ENCODE data around the gene TRIM59. TPM values are rescaled to one million over a fixed set of nuclear protein-coding genes. Genes with fewer than 3 reads are reported as not detected.

The TRIM59 gene
- total RNA-seq, result 10 to 100 TPM; 54.3 to 56.6 TPM

- Mint-ChIP-seq H3K4me3 (peak within 1 kb of the TSS; percentile 89), H3K36me3 (ENCODE audit: low read depth) (peaks cover 38% of the 10 kb centered on the region), H3K27ac (peak within 1 kb of the TSS; percentile 95), H3K9me3 (no peaks in the 10 kb centered on the region), H3K27me3 (no peaks in the 10 kb centered on the region), H3K4me1 (peaks cover 39% of the 10 kb centered on the region)
- peak; percentile 99 for DNase-seq
- ChIA-PET CTCF (interaction anchor here (0.6 to 2.8 kb wide), 15 partner anchors 10 to 1660 kb away, joined by 3 to 13 read pairs (median 4); partner anchors contain the start of genes IL12A and SMC4), POLR2A (interaction anchor here (0.8 to 8.6 kb wide), 28 partner anchors 9 to 438 kb away, joined by 3 to 211 read pairs (median 8); partner anchors contain the start of genes C3orf80, IFT80, KPNA4 and PPM1L)
Measured at GRCh38 chr3:160449636-160450598, at the start of gene TRIM59. TSS of gene TRIM59 (minus strand) at chr3:160449786. CDS start at chr3:160439183, 10,603 bp downstream.

- POLR2A ChIA-PET, result interaction anchor here (1.2 to 1.6 kb wide), 3 partner anchors 9 to 48 kb away, joined by 3 to 7 read pairs (median 3); partner anchors contain the start of gene TRIM59
Measured at GRCh38 chr3:160498202-160498601, 48.6 kb upstream of the TRIM59 start.

GRCh38 chr3:160490166-160490565 lies 40.6 kb upstream of the TRIM59 start:
- Mint-ChIP-seq H3K9me3 (no peaks in the 10 kb centered on the region), H3K27ac (no peak overlapping the region), H3K4me1 (peaks cover 2% of the 10 kb centered on the region), H3K27me3 (peaks cover 2% of the 10 kb centered on the region), H3K36me3 (ENCODE audit: low read depth) (no peaks in the 10 kb centered on the region), H3K4me3 (no peak overlapping the region)
- ChIA-PET CTCF (no interaction called here), POLR2A (no interaction called here)
- no peak for DNase-seq

More at GRCh38 chr3:160498202-160498601, 48.6 kb upstream of the TRIM59 start:
- Mint-ChIP-seq H3K27ac (no peak overlapping the region), H3K4me1 (no peaks in the 10 kb centered on the region), H3K36me3 (ENCODE audit: low read depth) (peaks cover 33% of the 10 kb centered on the region), H3K9me3 (no peaks in the 10 kb centered on the region), H3K4me3 (no peak overlapping the region), H3K27me3 (no peaks in the 10 kb centered on the region)
- CTCF ChIA-PET, result interaction anchor here (1.2 to 1.5 kb wide), 2 partner anchors 9 to 13 kb away, joined by 4 read pairs; no protein-coding TSS in a partner anchor
- DNase-seq, result no peak

- H3K4me3 Mint-ChIP-seq, result no peak overlapping the region
- ChIA-PET CTCF (interaction anchor here (2.1 to 2.7 kb wide), 2 partner anchors 37 to 323 kb away, joined by 4 to 13 read pairs; partner anchors contain the start of gene TRIM59), POLR2A (no interaction called here)
- peaks cover 3% of the 10 kb centered on the region for H3K4me1 Mint-ChIP-seq
- H3K36me3 Mint-ChIP-seq (ENCODE audit: low read depth), result no peaks in the 10 kb centered on the region
- H3K9me3 Mint-ChIP-seq, result no peaks in the 10 kb centered on the region
- peaks cover 2% of the 10 kb centered on the region for H3K27me3 Mint-ChIP-seq
- no peak overlapping the region for H3K27ac Mint-ChIP-seq
- no peak for DNase-seq
Measured at GRCh38 chr3:160486459-160486869, 36.9 kb upstream of the TRIM59 start.

GRCh38 chr3:160482796-160483195 lies 33.2 kb upstream of the TRIM59 start:
- H3K27me3 Mint-ChIP-seq, result peaks cover 6% of the 10 kb centered on the region

GRCh38 chr3:160481856-160482255 lies 32.3 kb upstream of the TRIM59 start:
- H3K27me3 Mint-ChIP-seq, result peaks cover 5% of the 10 kb centered on the region
- no peak for DNase-seq
- CTCF ChIA-PET, result interaction anchor here (0.8 to 1.6 kb wide), 3 partner anchors 32 to 449 kb away, joined by 3 to 4 read pairs (median 3); partner anchors contain the start of gene TRIM59

More at GRCh38 chr3:160482796-160483195, 33.2 kb upstream of the TRIM59 start:
- Mint-ChIP-seq H3K4me3 (no peak overlapping the region), H3K9me3 (no peaks in the 10 kb centered on the region), H3K36me3 (ENCODE audit: low read depth) (no peaks in the 10 kb centered on the region), H3K4me1 (peaks cover 5% of the 10 kb centered on the region), H3K27ac (no peak overlapping the region)
- ChIA-PET CTCF (interaction anchor here (1.2 kb wide), 1 partner anchor 70 kb away, joined by 4 read pairs; no protein-coding TSS in a partner anchor), POLR2A (interaction anchor here (1.3 kb wide), 2 partner anchors 33 to 83 kb away, joined by 3 to 5 read pairs; partner anchors contain the start of gene TRIM59)
- no peak for DNase-seq

GRCh38 chr3:160480931-160481330 lies 31.3 kb upstream of the TRIM59 start:
- Mint-ChIP-seq H3K4me1 (peaks cover 5% of the 10 kb centered on the region), H3K9me3 (no peaks in the 10 kb centered on the region), H3K27ac (no peak overlapping the region), H3K27me3 (peaks cover 8% of the 10 kb centered on the region), H3K4me3 (no peak overlapping the region), H3K36me3 (ENCODE audit: low read depth) (no peaks in the 10 kb centered on the region)
- ChIA-PET CTCF (interaction anchor here (1.6 kb wide), 1 partner anchor 448 kb away, joined by 3 read pairs; no protein-coding TSS in a partner anchor), POLR2A (no interaction called here)
- no peak for DNase-seq

More at GRCh38 chr3:160481856-160482255, 32.3 kb upstream of the TRIM59 start:
- POLR2A ChIA-PET, result interaction anchor here (1.3 kb wide), 2 partner anchors 32 to 82 kb away, joined by 3 to 5 read pairs; partner anchors contain the start of gene TRIM59
- Mint-ChIP-seq H3K4me1 (peaks cover 5% of the 10 kb centered on the region), H3K4me3 (no peak overlapping the region), H3K9me3 (no peaks in the 10 kb centered on the region), H3K36me3 (ENCODE audit: low read depth) (no peaks in the 10 kb centered on the region), H3K27ac (no peak overlapping the region)

- Mint-ChIP-seq H3K9me3 (no peaks in the 10 kb centered on the region), H3K4me3 (no peak overlapping the region), H3K36me3 (ENCODE audit: low read depth) (no peaks in the 10 kb centered on the region), H3K4me1 (peaks cover 2% of the 10 kb centered on the region), H3K27me3 (peaks cover 15% of the 10 kb centered on the region), H3K27ac (no peak overlapping the region)
- DNase-seq, result no peak
- POLR2A ChIA-PET, result no interaction called here
- CTCF ChIA-PET, result no interaction called here
Measured at GRCh38 chr3:160479376-160479775, 29.8 kb upstream of the TRIM59 start.

GRCh38 chr3:160478338-160478737 lies 28.8 kb upstream of the TRIM59 start:
- Mint-ChIP-seq H3K27me3 (peaks cover 15% of the 10 kb centered on the region), H3K9me3 (no peaks in the 10 kb centered on the region), H3K27ac (no peak overlapping the region), H3K36me3 (ENCODE audit: low read depth) (no peaks in the 10 kb centered on the region), H3K4me3 (no peak overlapping the region), H3K4me1 (peaks cover 2% of the 10 kb centered on the region)
- DNase-seq, result no peak
- CTCF ChIA-PET, result no interaction called here
- POLR2A ChIA-PET, result no interaction called here

GRCh38 chr3:160477750-160478149 lies 28.2 kb upstream of the TRIM59 start:
- Mint-ChIP-seq H3K4me1 (peaks cover 2% of the 10 kb centered on the region), H3K27ac (no peak overlapping the region), H3K4me3 (no peak overlapping the region), H3K36me3 (ENCODE audit: low read depth) (no peaks in the 10 kb centered on the region), H3K27me3 (peaks cover 15% of the 10 kb centered on the region), H3K9me3 (no peaks in the 10 kb centered on the region)
- DNase-seq, result no peak
- CTCF ChIA-PET, result no interaction called here
- POLR2A ChIA-PET, result no interaction called here

- CTCF ChIA-PET, result no interaction called here
- Mint-ChIP-seq H3K36me3 (ENCODE audit: low read depth) (no peaks in the 10 kb centered on the region), H3K4me3 (no peak overlapping the region), H3K4me1 (peaks cover 2% of the 10 kb centered on the region), H3K9me3 (peaks cover 7% of the 10 kb centered on the region), H3K27me3 (peaks cover 17% of the 10 kb centered on the region), H3K27ac (no peak overlapping the region)
- POLR2A ChIA-PET, result interaction anchor here (1.1 kb wide), 1 partner anchor 17 kb away, joined by 3 read pairs; no protein-coding TSS in a partner anchor
- no peak for DNase-seq
Measured at GRCh38 chr3:160475884-160476283, 26.3 kb upstream of the TRIM59 start.

- Mint-ChIP-seq H3K4me3 (no peak overlapping the region), H3K4me1 (peaks cover 2% of the 10 kb centered on the region), H3K27ac (no peak overlapping the region), H3K9me3 (peaks cover 11% of the 10 kb centered on the region), H3K27me3 (peaks cover 19% of the 10 kb centered on the region), H3K36me3 (ENCODE audit: low read depth) (no peaks in the 10 kb centered on the region)
- no peak for DNase-seq
- CTCF ChIA-PET, result no interaction called here
- POLR2A ChIA-PET, result no interaction called here
Measured at GRCh38 chr3:160475153-160475552, 25.6 kb upstream of the TRIM59 start.

- CTCF ChIA-PET, result no interaction called here
- H3K9me3 Mint-ChIP-seq, result peaks cover 17% of the 10 kb centered on the region
- no peak overlapping the region for H3K27ac Mint-ChIP-seq
- POLR2A ChIA-PET, result no interaction called here
- peaks cover 24% of the 10 kb centered on the region for H3K27me3 Mint-ChIP-seq
- peaks cover 6% of the 10 kb centered on the region for H3K36me3 Mint-ChIP-seq (ENCODE audit: low read depth)
- DNase-seq, result no peak
- no peak overlapping the region for H3K4me3 Mint-ChIP-seq
- H3K4me1 Mint-ChIP-seq, result peaks cover 2% of the 10 kb centered on the region
Measured at GRCh38 chr3:160474416-160474838, 24.8 kb upstream of the TRIM59 start.

Measured in activated CD4-positive, alpha-beta memory T cell treated with anti-CD3 and anti-CD28 coated beads, Interleukin-2, amount 10 ng/mL, durations not matched to agents 7 days and 5 days (primary cell).